ENCODE results near the gene IGLL1.

GRCh38 chr22:23621082-23621780 is 41.1 kb upstream of the IGLL1 start:
- TF ChIP-seq CTCF (IDR thresholded peaks at IDR 0.05) (no peak), EZH2 (IDR thresholded peaks at IDR 0.05; ENCODE audit: borderline replicate concordance, insufficient read depth, low read depth, low read length, poor library complexity, severe bottlenecking) (no peak)

Data from B cell (primary cell).